ENCODE results near the gene ENPP1.

ENPP1 gene

GRCh38 chr6:131867744-131868143 lies 59.9 kb downstream of the ENPP1 start:
- TF ChIP-seq, protein P1, sequence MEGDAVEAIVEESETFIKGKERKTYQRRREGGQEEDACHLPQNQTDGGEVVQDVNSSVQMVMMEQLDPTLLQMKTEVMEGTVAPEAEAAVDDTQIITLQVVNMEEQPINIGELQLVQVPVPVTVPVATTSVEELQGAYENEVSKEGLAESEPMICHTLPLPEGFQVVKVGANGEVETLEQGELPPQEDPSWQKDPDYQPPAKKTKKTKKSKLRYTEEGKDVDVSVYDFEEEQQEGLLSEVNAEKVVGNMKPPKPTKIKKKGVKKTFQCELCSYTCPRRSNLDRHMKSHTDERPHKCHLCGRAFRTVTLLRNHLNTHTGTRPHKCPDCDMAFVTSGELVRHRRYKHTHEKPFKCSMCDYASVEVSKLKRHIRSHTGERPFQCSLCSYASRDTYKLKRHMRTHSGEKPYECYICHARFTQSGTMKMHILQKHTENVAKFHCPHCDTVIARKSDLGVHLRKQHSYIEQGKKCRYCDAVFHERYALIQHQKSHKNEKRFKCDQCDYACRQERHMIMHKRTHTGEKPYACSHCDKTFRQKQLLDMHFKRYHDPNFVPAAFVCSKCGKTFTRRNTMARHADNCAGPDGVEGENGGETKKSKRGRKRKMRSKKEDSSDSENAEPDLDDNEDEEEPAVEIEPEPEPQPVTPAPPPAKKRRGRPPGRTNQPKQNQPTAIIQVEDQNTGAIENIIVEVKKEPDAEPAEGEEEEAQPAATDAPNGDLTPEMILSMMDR (conservative IDR thresholded peaks at IDR 0.05; ENCODE audit: low read depth) = no peak
- no peak overlapping the region for H3K27ac ChIP-seq
- ChIA-PET POLR2A (ENCODE audit: low non-redundant PET) (interaction anchor here (0.7 kb wide), 1 partner anchor 1427 kb away, joined by 3 read pairs; no protein-coding TSS in a partner anchor), CTCF (interaction anchor here (0.6 kb wide), 2 partner anchors 44 to 809 kb away, joined by 4 to 5 read pairs; no protein-coding TSS in a partner anchor)
- no peak for DNase-seq (ENCODE audit: low spot score)

- TF ChIP-seq, protein P1 (conservative IDR thresholded peaks at IDR 0.05; ENCODE audit: low read depth) = no peak
- CTCF ChIA-PET = no interaction called here
- no peak for DNase-seq (ENCODE audit: low spot score)
- no peak overlapping the region for H3K27ac ChIP-seq
- POLR2A ChIA-PET (ENCODE audit: low non-redundant PET) = no interaction called here
These were observed 61.0 kb downstream of the ENPP1 start for GRCh38 chr6:131868836-131869235.

DNA sequence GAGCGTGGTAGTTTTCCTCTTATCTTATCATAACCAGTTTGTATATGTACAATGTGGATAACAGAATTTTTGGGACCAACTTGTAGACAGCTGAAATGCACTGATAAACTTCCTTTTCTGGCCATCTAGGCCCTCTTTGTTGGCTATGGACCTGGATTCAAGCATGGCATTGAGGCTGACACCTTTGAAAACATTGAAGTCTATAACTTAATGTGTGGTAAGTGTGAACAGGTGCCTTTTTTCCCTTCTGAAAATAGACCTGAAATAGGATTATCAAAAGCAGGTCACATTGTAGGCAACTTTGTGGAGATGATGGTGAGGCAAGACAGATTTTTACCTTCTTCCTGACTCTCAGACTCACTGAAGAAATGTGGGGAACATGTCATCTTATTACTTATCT lies 67.8 kb downstream of the ENPP1 start:
- no peak overlapping the region for H3K27ac ChIP-seq
- CTCF ChIA-PET = no interaction called here
- POLR2A ChIA-PET (ENCODE audit: low non-redundant PET) = no interaction called here
- no peak for DNase-seq (ENCODE audit: low spot score)
- TF ChIP-seq, protein P1 (conservative IDR thresholded peaks at IDR 0.05; ENCODE audit: low read depth) = no peak

DNA sequence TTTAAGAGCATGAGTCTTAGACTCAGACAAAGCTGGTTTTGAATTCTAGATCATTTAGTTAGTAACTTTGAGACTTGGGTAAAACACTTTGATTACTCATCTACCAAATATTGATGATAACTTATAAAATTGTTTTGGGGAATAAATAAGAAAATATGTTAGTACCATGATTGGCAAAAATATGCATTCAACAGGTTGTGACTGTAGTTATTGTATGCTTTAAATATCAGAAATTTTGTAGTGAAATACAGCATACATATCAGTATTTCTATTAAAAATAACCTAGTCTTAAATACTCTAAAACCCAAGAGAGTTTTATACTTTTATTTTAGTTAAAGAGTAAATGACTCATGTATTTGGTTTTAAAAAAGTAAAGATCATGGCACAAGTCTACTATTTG lies 68.7 kb downstream of the ENPP1 start:
- ChIA-PET POLR2A (ENCODE audit: low non-redundant PET) (no interaction called here), CTCF (no interaction called here)
- DNase-seq (ENCODE audit: low spot score) = no peak
- TF ChIP-seq, protein P1 (conservative IDR thresholded peaks at IDR 0.05; ENCODE audit: low read depth) = no peak
- H3K27ac ChIP-seq = no peak overlapping the region

GRCh38 chr6:131877999-131878789 lies 70.4 kb downstream of the ENPP1 start:
- no peak overlapping the region for H3K27ac ChIP-seq
- ChIA-PET CTCF (no interaction called here), POLR2A (ENCODE audit: low non-redundant PET) (no interaction called here)
- TF ChIP-seq, protein P1 (conservative IDR thresholded peaks at IDR 0.05; ENCODE audit: low read depth) = no peak
- DNase-seq (ENCODE audit: low spot score) = no peak

GRCh38 chr6:131883016-131883415 lies 75.2 kb downstream of the ENPP1 start:
- CTCF ChIA-PET = no interaction called here
- TF ChIP-seq, protein P1 (conservative IDR thresholded peaks at IDR 0.05; ENCODE audit: low read depth) = no peak
- POLR2A ChIA-PET (ENCODE audit: low non-redundant PET) = no interaction called here
- DNase-seq (ENCODE audit: low spot score) = no peak
- no peak overlapping the region for H3K27ac ChIP-seq

Measured in RWPE1 (cell line).